Astrocyte (in vitro differentiated cells and primary cell): ENCODE measurements around the gene EPX. TPM values are rescaled to one million over a fixed set of nuclear protein-coding genes. Genes with fewer than 3 reads are reported as not detected.

Experiments used
- DNase-seq: peaks from one replicate; pipeline ENCODE4 v3.0.0-alpha.2; 2010; ENCODE audit warnings: low read depth
- FAIRE-seq: peaks from 2 replicates; lab custom pipeline; 2011; peaks lifted over from hg19 to GRCh38; lab: Jason Lieb, UNC
- H2AFZ ChIP-seq: 2 replicates; pipeline ENCODE4 v1.6.0; 2012; ENCODE audit warnings: low read depth, low read length, inconsistent platforms
- H3K27ac ChIP-seq: 2 replicates; pipeline ENCODE4 v1.5.1; 2011; ENCODE audit warnings: low read depth, low read length, inconsistent platforms
- H3K27me3 ChIP-seq: 2 replicates; pipeline ENCODE4 v1.6.0; 2011; ENCODE audit warnings: low read length, inconsistent platforms; ENCODE audit not compliant: insufficient read depth
- H3K36me3 ChIP-seq: 2 replicates; pipeline ENCODE4 v1.5.1; 2011; ENCODE audit warnings: low read length, inconsistent platforms; ENCODE audit not compliant: insufficient read depth
- H3K4me1 ChIP-seq: 2 replicates; pipeline ENCODE4 v1.5.1; 2011; ENCODE audit warnings: low read length, inconsistent platforms; ENCODE audit not compliant: insufficient read depth
- H3K4me2 ChIP-seq: 2 replicates; pipeline ENCODE4 v1.6.0; 2012; ENCODE audit warnings: low read length, inconsistent platforms
- H3K4me3 ChIP-seq: 2 replicates; pipeline ENCODE4 v1.5.1; 2011; ENCODE audit warnings: low read depth, mild to moderate bottlenecking, low read length, inconsistent platforms; ENCODE audit not compliant: insufficient read depth
- H3K79me2 ChIP-seq: 2 replicates; pipeline ENCODE4 v1.6.0; 2012; ENCODE audit warnings: mild to moderate bottlenecking, low read length, inconsistent platforms; ENCODE audit not compliant: insufficient read depth
- H3K9ac ChIP-seq: 2 replicates; pipeline ENCODE4 v1.6.0; 2012; ENCODE audit warnings: mild to moderate bottlenecking, low read length, inconsistent platforms
- H3K9me3 ChIP-seq: 2 replicates; pipeline ENCODE4 v1.5.1; 2012; ENCODE audit warnings: low read depth, mild to moderate bottlenecking, low read length, inconsistent platforms; ENCODE audit not compliant: insufficient read depth
- H4K20me1 ChIP-seq: 2 replicates; pipeline ENCODE4 v1.6.0; 2012; ENCODE audit warnings: low read length, inconsistent platforms; ENCODE audit not compliant: insufficient read depth
- H3K27ac Mint-ChIP-seq: one replicate; pipeline ENCODE4 v1.8.0; 2021; ENCODE audit warnings: mild to moderate bottlenecking, mixed read lengths; ENCODE audit not compliant: unreplicated experiment
- H3K27me3 Mint-ChIP-seq: one replicate; pipeline ENCODE4 v1.8.0; 2021; ENCODE audit warnings: low read depth, mixed read lengths; ENCODE audit not compliant: unreplicated experiment
- H3K36me3 Mint-ChIP-seq: one replicate; pipeline ENCODE4 v1.8.0; 2021; ENCODE audit warnings: low read depth, mixed read lengths; ENCODE audit not compliant: unreplicated experiment
- H3K4me1 Mint-ChIP-seq: one replicate; pipeline ENCODE4 v1.8.0; 2021; ENCODE audit warnings: low read depth, mixed read lengths; ENCODE audit not compliant: unreplicated experiment
- H3K4me3 Mint-ChIP-seq: one replicate; pipeline ENCODE4 v1.8.0; 2021; ENCODE audit warnings: mild to moderate bottlenecking, moderate library complexity, mixed read lengths; ENCODE audit not compliant: unreplicated experiment
- H3K9me3 Mint-ChIP-seq: one replicate; pipeline ENCODE4 v1.8.0; 2021; ENCODE audit warnings: mild to moderate bottlenecking, mixed read lengths; ENCODE audit not compliant: unreplicated experiment
- EZH2 ChIP-seq: IDR thresholded peaks from 2 replicates; pipeline ENCODE4 v1.6.1; 2012; ENCODE audit warnings: mild to moderate bottlenecking, low read length, inconsistent platforms; ENCODE audit not compliant: insufficient read depth
- total RNA-seq: library from RNA; stranded (reverse); gene quantifications from 2 replicates; pipeline ENCODE4 v1.2.1, GENCODE V29; 2021
- TF ChIP-seq, protein P1 (sequence below): IDR thresholded peaks from 2 replicates; pipeline ENCODE4 v1.5.1; 2011; ENCODE audit warnings: low read depth, mild to moderate bottlenecking, inconsistent platforms, low read length, moderate library complexity; ENCODE audit not compliant: insufficient read depth

EPX gene
- total RNA-seq, 1 donor from 2014 or later = not detected

DNA sequence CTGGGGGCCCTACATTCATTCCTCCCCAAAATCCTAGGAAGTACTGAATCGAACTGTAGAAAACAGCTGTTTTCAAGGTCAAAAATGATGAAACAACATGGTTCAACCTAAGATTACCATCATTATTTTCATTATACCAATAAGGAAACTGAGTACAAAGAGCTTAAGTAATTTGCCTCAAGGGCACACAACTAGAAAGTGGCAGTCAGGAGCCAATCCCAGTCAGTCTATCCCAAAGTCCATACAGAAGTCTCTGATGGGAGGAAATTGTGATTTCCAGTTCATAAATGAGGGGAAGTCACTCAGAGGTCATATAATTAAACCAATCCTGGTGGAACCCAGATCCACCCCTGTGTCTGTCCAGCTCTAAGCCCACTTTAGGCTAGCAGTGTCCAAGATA, 54.3 kb downstream of the EPX start:
- no peak overlapping the region for H3K27ac ChIP-seq
- no peaks in the 10 kb centered on the region for H3K9me3 ChIP-seq
- H3K4me3 ChIP-seq = no peak overlapping the region
- no peaks in the 10 kb centered on the region for H3K4me1 ChIP-seq
- H3K79me2 ChIP-seq = no peaks in the 10 kb centered on the region
- H4K20me1 ChIP-seq = no peaks in the 10 kb centered on the region
- H3K27me3 ChIP-seq = peaks cover 49% of the 10 kb centered on the region
- peaks cover 87% of the 10 kb centered on the region for H3K27me3 Mint-ChIP-seq
- H3K36me3 ChIP-seq = no peaks in the 10 kb centered on the region
- peaks cover 2% of the 10 kb centered on the region for H3K36me3 Mint-ChIP-seq
- no peak overlapping the region for H3K4me2 ChIP-seq
- peaks cover 11% of the 10 kb centered on the region for H3K9me3 Mint-ChIP-seq
- DNase-seq (no peak), FAIRE-seq (no peak)
- H3K4me1 Mint-ChIP-seq = no peaks in the 10 kb centered on the region
- no peak overlapping the region for H3K9ac ChIP-seq
- H3K27ac Mint-ChIP-seq = no peak overlapping the region
- TF ChIP-seq EZH2 = no peak
- TF ChIP-seq, protein P1, sequence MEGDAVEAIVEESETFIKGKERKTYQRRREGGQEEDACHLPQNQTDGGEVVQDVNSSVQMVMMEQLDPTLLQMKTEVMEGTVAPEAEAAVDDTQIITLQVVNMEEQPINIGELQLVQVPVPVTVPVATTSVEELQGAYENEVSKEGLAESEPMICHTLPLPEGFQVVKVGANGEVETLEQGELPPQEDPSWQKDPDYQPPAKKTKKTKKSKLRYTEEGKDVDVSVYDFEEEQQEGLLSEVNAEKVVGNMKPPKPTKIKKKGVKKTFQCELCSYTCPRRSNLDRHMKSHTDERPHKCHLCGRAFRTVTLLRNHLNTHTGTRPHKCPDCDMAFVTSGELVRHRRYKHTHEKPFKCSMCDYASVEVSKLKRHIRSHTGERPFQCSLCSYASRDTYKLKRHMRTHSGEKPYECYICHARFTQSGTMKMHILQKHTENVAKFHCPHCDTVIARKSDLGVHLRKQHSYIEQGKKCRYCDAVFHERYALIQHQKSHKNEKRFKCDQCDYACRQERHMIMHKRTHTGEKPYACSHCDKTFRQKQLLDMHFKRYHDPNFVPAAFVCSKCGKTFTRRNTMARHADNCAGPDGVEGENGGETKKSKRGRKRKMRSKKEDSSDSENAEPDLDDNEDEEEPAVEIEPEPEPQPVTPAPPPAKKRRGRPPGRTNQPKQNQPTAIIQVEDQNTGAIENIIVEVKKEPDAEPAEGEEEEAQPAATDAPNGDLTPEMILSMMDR = no peak
- H3K4me3 Mint-ChIP-seq = no peak overlapping the region
- no peak overlapping the region for H2AFZ ChIP-seq

DNA sequence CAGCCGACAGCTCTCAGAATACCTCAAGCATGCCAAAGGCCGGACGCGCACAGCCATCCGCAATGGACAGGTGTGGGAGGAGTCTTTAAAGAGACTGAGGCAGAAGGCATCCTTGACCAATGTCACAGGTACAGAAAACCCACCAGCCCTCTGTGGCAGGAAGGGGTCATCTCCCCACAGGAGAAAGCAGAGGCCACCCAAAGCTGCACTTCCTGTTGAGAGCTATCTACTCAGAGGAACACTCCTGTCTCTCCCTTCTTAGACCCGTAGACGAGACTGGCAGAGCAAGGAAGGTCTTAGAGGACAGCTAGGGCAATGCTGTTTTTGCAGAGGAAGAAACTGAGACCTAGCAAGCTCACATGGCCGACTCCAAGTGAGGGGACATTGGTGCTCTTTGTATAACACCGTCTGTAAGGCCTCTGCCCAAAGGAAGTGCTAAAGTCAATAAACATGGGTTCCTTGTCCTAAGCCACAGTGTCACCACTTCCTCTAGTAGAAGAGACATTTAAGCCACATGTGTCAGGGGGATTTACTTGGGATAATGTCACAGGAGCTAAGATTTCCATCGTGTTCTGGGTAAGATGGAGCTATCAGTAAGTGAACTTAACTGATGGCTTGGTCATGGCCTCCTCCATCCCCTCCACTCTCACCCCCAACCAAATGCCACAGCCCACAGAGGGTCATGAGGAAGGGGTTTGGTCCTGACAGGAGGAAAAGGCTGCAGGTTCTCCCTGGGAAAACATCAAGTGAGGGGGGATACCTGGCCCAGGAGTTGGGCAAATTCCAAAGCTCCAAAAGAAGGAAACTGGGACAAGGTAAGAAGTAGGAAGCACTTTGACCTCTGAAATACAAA, 55.2 kb downstream of the EPX start:
- FAIRE-seq = no peak
- H3K36me3 ChIP-seq = no peaks in the 10 kb centered on the region
- H3K4me2 ChIP-seq = no peak overlapping the region
- H3K27ac Mint-ChIP-seq = no peak overlapping the region
- H3K27me3 Mint-ChIP-seq = peaks cover 84% of the 10 kb centered on the region
- H3K36me3 Mint-ChIP-seq = peaks cover 2% of the 10 kb centered on the region
- DNase-seq = no peak
- H2AFZ ChIP-seq = no peak overlapping the region
- H3K9me3 Mint-ChIP-seq = peaks cover 13% of the 10 kb centered on the region
- H4K20me1 ChIP-seq = no peaks in the 10 kb centered on the region
- H3K27me3 ChIP-seq = peaks cover 43% of the 10 kb centered on the region
- no peak overlapping the region for H3K4me3 Mint-ChIP-seq
- no peaks in the 10 kb centered on the region for H3K79me2 ChIP-seq
- TF ChIP-seq, protein P1 = no peak
- TF ChIP-seq EZH2 = no peak
- H3K4me1 ChIP-seq = no peaks in the 10 kb centered on the region
- no peaks in the 10 kb centered on the region for H3K4me1 Mint-ChIP-seq
- H3K4me3 ChIP-seq = no peak overlapping the region
- no peak overlapping the region for H3K27ac ChIP-seq
- H3K9ac ChIP-seq = no peak overlapping the region
- no peaks in the 10 kb centered on the region for H3K9me3 ChIP-seq

- H3K4me3 ChIP-seq = no peak overlapping the region
- no peak overlapping the region for H3K27ac ChIP-seq
- peak overlapping the region; percentile 92 for H3K4me2 ChIP-seq
- H3K9ac ChIP-seq = no peak overlapping the region
- no peaks in the 10 kb centered on the region for H4K20me1 ChIP-seq
- Mint-ChIP-seq H3K9me3 (peaks cover 8% of the 10 kb centered on the region), H3K27me3 (peaks cover 79% of the 10 kb centered on the region), H3K36me3 (peaks cover 2% of the 10 kb centered on the region), H3K27ac (no peak overlapping the region), H3K4me3 (no peak overlapping the region), H3K4me1 (no peaks in the 10 kb centered on the region)
- no peaks in the 10 kb centered on the region for H3K36me3 ChIP-seq
- no peaks in the 10 kb centered on the region for H3K4me1 ChIP-seq
- DNase-seq (no peak), FAIRE-seq (no peak)
- no peak for TF ChIP-seq EZH2
- TF ChIP-seq, protein P1 = no peak
- peak overlapping the region; percentile 90 for H2AFZ ChIP-seq
- peaks cover 38% of the 10 kb centered on the region for H3K27me3 ChIP-seq
- no peaks in the 10 kb centered on the region for H3K9me3 ChIP-seq
- H3K79me2 ChIP-seq = no peaks in the 10 kb centered on the region
These were observed 56.4 kb downstream of the EPX start for GRCh38 chr17:58248955-58249269.
